HG02970 (cell line): ENCODE data around the gene NHSL1.
"Not testable (repeated sequence)": the region's sequence is repeated elsewhere in the genome, so short reads cannot be mapped to it uniquely, and the experiment has no call there.

Experiments
- ATAC-seq: cut with Tn5 transposase; IDR thresholded peaks from one replicate; pipeline ENCODE4 v1.9.1; 2021; ENCODE audit warnings: mild to moderate bottlenecking, moderate library complexity, moderate number of reproducible peaks; ENCODE audit not compliant: unreplicated experiment, low FRiP score

NHSL1 gene

GRCh38 chr6:138431256-138432062 lies 67.8 kb downstream of the NHSL1 start:
- ATAC-seq: no peak

DNA sequence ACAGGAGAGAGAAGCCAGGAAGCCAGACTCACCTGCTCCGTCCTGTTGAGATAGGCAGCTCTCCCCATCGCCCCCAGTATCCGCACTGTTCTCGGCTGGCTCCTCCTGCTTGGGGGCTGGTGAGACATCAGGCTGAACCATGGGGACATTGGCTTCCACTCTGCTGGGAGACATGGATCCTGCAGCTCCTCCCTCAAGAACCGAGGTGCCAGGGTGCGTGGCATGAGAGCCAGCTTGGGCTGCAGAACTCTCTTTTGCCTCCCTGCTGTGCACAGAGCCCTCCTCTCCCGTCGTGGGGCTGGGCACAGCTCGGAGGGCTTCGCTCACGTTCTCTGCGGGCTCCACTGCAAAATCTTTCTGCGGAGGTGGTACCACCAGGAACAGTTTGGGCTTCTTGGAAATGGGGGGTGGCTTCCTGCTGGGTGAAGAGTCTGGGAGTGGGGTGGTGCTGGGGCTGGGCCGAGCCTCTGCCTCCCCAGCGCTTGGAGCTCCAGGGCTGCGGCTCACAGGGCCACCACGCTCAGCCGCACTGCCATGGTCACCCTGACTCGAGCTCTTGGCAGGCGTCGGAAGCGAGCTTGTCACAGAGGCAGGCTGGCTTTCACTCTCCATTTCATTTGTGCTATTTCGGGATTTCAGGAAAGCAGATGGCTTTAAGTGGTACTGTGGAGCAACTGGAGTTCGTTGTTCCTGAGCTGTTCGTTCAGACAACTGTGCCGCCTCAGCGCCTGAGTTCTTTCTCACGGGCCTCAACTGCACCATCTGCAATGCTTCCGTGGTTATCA lies 68.7 kb downstream of the NHSL1 start:
- ATAC-seq: no peak

- no peak for ATAC-seq
Measured at GRCh38 chr6:138429761-138430160, 69.5 kb downstream of the NHSL1 start.

DNA sequence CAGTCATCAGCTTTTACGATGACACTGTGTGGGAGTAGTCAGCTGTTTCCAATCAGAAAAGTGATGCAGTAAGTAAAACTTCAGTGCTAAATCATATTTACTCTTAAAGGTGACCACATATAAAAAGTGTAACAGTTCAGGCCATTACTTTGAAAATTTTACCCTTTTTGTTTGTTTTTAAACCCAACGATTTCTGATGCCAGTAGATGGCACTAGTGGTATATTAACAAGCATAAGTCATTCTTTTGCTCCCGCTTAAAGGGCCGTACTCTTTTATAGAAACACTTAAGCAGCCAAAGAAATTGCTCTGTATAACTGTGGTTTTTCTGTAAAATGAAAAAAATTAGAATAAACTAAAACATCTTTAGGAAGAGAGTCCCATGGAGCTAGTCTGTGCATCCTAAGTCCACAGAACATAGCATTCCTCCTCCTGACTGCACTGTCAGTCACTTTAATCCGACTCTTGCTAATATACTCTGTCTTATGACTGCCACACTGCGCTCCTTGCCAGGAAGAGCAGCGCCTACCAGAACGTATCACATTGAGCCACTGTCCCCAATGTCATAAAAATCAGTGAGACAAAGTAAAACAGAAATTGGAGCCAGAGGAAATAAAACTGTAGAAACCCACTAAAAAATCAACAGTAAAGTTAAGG lies 70.2 kb downstream of the NHSL1 start:
- no peak for ATAC-seq

DNA sequence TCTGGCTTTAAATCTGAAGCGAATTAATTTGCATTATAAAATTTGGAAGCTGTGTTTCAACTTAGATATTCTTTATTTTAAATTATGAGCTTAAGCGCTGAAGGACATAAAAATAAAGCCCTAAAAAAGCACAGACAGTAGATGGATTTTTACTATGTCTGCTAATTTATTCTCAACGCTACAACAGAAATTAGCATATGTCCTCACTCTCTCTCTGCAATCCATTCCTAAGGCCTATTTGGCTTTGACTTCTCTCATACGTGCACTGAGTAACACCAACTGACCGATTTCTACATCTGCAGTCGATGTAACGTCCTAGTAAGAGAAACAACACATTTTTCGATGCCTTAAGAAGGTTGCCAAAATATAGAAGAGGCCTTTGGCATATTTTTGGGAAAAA lies 71.6 kb downstream of the NHSL1 start:
- no peak for ATAC-seq

- no peak for ATAC-seq
Measured at GRCh38 chr6:138426500-138427123, 72.7 kb downstream of the NHSL1 start.

DNA sequence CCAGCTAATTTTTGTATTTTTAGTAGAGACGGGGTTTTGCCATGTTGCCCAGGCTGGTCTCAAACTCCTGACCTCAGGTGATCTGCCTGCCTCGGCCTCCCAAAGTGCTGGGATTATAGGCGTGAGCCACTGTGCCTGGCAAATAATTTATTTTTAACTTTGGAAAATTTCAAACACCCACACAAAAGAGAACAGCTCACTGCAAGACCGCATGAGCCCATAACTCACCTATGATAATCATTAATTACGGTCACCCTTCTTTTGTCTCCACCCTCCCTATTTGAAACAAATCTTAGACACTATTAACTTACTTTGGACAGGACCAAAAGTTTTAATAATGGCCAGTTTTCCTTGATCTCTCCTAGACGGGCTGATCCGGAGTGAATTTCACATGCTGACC lies 74.0 kb downstream of the NHSL1 start:
- ATAC-seq: not testable (repeated sequence)

- no peak for ATAC-seq
Measured at GRCh38 chr6:138424004-138424904, 75.0 kb downstream of the NHSL1 start.

DNA sequence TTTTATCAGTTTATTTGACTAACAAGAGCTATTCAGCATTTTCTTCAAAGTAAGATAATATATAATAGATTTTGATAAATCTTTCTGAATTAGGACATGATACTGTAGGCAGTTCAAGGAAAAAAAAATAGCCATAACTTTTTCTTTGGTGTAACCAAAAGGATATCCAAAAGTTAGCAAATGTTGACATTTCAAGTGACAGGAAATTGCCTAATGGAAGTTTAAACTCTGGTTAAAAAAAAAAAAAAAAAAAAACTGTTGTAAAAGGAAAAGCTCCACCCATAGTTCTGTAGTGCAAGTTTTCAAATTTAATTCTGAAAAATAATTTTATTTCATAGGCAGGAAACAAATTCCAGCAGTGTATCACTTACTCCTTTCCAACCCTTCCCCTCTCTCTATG lies 76.4 kb downstream of the NHSL1 start:
- no peak for ATAC-seq

DNA sequence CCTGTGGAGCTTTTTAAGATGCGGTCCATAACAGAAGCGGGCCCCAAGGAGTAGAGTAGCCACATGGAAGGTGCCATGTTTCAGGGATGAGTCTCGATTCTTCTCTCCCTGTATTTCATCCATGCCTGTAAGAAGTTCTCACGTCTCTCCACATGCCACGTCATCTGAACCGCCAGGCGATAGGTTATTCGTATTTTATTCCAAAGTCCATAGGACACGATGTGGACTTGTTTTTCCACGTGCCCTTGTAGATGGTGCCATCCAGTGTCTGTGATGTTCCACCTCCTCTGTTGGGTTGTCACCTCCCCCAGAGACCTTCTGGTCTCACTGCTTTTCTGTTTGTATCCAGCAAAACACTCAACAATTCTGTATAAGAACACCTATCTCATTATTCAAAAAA lies 77.7 kb downstream of the NHSL1 start:
- ATAC-seq: no peak

DNA sequence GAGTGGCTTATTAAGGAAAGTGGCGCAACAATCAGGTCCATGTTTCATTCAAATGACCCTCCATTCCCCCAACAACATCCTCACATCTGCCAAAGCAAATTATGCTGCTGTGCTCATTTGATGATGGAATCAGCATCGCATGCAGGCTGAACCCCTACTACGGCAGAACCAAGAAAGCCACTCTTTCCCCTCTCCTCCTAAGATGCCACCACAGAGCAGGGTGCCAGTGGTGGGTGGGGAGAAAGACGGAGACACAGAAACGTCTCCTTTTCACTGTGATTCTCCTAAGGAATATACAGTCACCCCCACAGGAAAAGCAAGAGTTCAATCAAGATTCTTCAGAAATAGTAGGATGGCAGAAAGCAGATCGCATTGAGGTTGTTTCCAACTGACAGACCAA lies 78.2 kb downstream of the NHSL1 start:
- ATAC-seq: no peak

GRCh38 chr6:138420356-138420755 lies 78.9 kb downstream of the NHSL1 start:
- no peak for ATAC-seq

DNA sequence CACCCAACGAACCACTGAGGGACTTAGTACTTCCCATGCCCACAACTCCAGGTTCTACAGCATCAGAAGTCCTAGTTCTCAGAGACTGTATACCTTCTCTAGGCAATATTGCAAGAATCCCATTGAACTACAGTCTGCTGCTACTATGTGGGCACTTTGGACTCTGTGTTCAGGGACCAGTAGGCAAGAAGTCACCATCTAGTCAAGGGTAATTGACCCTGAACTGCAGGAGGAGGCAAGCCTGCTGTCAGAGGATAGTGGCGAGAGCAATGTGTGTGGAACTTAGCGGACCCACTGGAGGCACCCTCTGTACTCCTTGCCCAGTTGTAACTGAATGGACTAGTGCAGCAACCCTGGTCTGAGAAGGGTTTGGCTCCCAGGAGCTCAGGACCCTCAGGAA lies 79.5 kb downstream of the NHSL1 start:
- no peak for ATAC-seq

DNA sequence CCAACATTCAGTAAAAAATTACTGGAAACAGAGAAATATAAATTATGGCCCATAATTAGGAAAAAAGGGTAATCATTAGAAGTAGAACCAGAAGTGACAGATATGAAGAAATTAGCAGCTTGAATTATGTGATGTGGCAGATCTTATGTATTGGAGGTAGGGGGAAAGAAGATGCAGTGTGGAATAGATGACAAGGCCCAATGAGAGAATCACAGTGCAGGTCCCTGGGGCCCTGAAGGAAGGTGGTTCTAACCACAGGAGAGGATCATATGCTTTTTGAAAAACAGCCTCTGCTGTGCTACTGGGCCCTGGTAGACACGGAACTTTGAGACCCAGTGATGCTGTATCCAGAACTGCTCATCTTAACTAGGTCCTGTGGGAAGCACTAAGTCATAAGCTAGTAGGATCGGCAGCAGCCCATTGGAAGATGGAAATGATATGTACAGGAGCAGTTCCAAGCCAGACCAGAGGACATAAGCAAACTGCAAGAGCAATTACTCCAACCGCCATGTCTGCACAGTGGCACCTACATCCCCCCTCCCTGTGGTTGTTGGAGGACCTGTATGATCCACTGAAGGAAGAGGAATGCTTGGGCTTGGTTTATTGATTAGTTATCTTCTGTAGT lies 81.1 kb downstream of the NHSL1 start:
- no peak for ATAC-seq

DNA sequence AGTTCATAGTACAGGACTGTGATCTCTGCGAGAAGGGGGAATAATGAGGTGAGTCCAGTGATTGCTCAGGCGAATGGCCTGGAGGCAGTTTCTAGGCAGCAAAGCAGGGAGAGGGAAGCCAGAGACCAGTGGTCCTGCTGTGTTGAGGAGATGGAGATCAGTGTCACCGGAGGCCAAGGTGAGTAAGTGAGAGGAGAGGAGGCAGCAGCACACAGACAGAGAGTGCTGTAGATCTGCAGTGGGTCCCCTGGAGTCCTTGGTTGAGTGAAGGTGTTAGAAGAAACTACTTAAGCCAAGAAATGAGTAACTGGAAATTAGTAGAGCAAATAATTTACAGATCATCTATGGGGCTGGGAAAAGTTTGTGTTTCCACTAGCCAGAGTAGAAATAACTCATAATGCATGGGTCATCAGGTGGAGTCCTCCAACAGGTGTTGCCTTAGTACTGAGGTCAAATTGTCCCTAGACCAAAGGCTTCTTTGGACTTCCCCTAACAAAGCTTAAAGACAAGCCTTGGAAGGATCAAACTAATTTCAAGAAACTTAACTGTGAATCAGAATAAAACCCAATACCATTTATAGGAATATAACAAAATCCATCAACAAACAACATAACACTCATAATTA lies 81.7 kb downstream of the NHSL1 start:
- ATAC-seq: no peak

DNA sequence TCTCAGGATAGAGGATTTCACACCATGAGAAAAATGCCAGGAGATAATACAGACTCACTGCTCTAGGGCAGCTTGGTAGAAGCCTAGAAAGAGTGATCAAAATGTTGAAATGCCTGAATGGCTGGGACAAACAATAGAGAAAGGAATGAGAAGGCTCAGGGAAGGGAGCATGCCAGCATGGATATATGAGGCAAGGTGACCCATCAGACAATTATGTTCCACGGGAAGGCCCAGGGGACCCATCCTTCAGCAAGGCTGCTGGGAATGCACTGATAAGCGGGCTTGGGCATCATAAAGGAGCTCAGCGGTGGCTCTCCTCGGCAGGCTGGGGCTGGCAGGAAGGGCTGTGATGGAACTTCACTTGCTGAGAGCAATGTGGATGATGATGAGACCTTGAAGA lies 83.1 kb downstream of the NHSL1 start:
- no peak for ATAC-seq

DNA sequence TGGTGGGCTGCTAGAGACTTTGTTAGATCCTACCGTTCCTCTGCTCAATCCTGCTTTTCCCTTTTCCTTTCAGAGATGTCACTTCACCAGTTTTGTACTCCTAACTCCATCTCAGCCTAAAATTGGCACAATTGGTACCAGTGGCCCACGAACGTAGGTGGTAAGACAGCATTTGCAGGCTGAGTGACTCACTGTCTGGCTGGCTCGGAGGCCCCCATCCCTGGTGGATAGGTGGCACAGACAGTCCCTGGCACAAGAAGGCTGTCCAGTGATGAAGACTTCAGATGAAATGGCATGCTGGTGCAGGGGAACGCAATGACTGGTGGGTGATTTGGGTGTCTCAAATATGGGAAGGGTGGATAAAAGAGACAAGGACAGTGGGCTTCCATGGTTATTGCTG lies 84.2 kb downstream of the NHSL1 start:
- no peak for ATAC-seq

GRCh38 chr6:138410972-138411880 lies 88.1 kb downstream of the NHSL1 start:
- ATAC-seq: no peak
